ENCODE data around the gene NATD1. TPM values are rescaled to one million over a fixed set of nuclear protein-coding genes. Genes with fewer than 3 reads are reported as not detected.

The NATD1 gene
- total and polyA plus RNA-seq, 10 of the 15 experiments (the other 5 are each of a cell fraction or from before 2014, with no cell fraction given), result 0.02 to 0.33 (median 0.15) TPM

DNA sequence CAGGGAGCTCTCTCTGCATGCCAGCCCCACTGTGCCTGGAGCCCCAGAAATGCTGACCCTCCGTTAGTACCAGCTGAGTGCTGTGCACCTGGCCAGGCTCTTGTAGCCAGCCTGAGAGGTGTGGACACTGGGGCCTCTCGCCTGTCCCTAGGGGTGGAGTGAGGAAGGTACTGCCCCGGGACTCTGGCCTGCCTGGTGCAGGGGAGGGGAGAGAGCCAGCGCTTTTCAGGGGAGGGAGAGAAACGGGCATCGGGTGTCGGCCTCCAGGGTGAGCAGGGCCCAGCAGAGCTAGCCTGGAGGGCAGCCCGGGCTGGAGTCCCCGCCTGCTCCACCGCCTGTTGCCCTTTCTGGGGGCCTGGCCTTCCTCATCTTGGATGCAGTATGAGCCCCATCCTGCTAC, 44.4 kb upstream of the NATD1 start:
- H3K79me2 ChIP-seq (ENCODE audit: control insufficient read depth, insufficient read depth, low read length), result peaks cover 2% of the 10 kb centered on the region
- no peak for ATAC-seq
- intact Hi-C loops (cut with micrococcal nuclease; ENCODE audit: unreplicated experiment), result no loop called here
- H3K9ac ChIP-seq (ENCODE audit: control insufficient read depth, insufficient read depth, low read length), result no peak overlapping the region
- no peak for TF ChIP-seq HSF1 (IDR thresholded peaks at IDR 0.05; ENCODE audit: low read depth, low read length)
- no peak for TF ChIP-seq CUX1 (IDR thresholded peaks at IDR 0.05; ENCODE audit: insufficient replicate concordance, low read depth, low read length)
- H3K4me3 ChIP-seq, result no peak overlapping the region
- H3K4me1 ChIP-seq (ENCODE audit: control insufficient read depth, insufficient read depth, low read length), result no peaks in the 10 kb centered on the region
- peaks cover 3 to 14% of the 10 kb centered on the region in 2 experiments; a peak in 2 of 4 replicates for H3K36me3 ChIP-seq (ENCODE audit: control insufficient read depth in 2 of 2, insufficient read depth in 2 of 2, low read length in 1 of 2)
- H3K27ac ChIP-seq (ENCODE audit: control insufficient read depth, insufficient read depth), result no peak overlapping the region
- BruUV-seq (replicated peaks), result no TSS peak
- FAIRE-seq, result no peak
- H3K9me3 ChIP-seq (replicated peaks; ENCODE audit: control insufficient read depth, insufficient read depth, low read length), result no peaks in the 10 kb centered on the region; the same call in 2 of the 3 replicates
- no peak overlapping the region for H2AFZ ChIP-seq (ENCODE audit: control insufficient read depth, low read depth, low read length)
- DNase-seq (ENCODE audit: low read depth, low spot score), result no peak
- no peaks in the 10 kb centered on the region for H3K27me3 ChIP-seq (replicated peaks in 1 of 2; ENCODE audit: control insufficient read depth in 2 of 2, insufficient read depth in 2 of 2, low read length in 1 of 2)
- RAD21 ChIA-PET (ENCODE audit: unreplicated experiment), result no interaction called here
- in situ Hi-C loops (cut with MboI), result loop anchor here (10.0 kb wide), 2 partner anchors 877 to 1007 kb away; no protein-coding TSS in a partner anchor
- POLR2A ChIA-PET, result interaction anchor here (0.6 kb wide), 1 partner anchor 252 kb away, joined by 3 read pairs; no protein-coding TSS in a partner anchor
- WGBS (ENCODE audit: insufficient coverage, insufficient replicate concordance, low lambda C conversion rate, missing lambda C conversion rate), result 53% methylated on average over 10 of the region's 10 CpGs
- no peak overlapping the region for H3K4me2 ChIP-seq (ENCODE audit: control insufficient read depth, insufficient read depth)
- CTCF ChIA-PET, result no interaction called here
- SMC1A ChIA-PET (ENCODE audit: uncharacterized antibody, unreplicated experiment), result no interaction called here
- H4K20me1 ChIP-seq (ENCODE audit: control insufficient read depth, insufficient read depth), result peaks cover 4% of the 10 kb centered on the region; the same call in 1 of the 2 replicates
